K562 treated with DMSO at 1 percent for 24 hours (cell line): ENCODE results near the gene ZNF385D. TPM values are rescaled to one million over a fixed set of nuclear protein-coding genes. Genes with fewer than 3 reads are reported as not detected.

Experiments used
- total RNA-seq: library from RNA; unstranded; fragments of 300-600 nt; gene quantifications from 2 replicates; pipeline ENCODE4 v1.2.3, GENCODE V29; 2022; ENCODE audit warnings: low read depth; ENCODE audit not compliant: insufficient read depth

Gene ZNF385D
- total RNA-seq = 0.02 TPM in 1 of 2 replicates, not detected in the other

GRCh38 chr3:21750831-21751391, at the start of gene ZNF385D:
ZNF385D (minus strand) TSS chr3:21751210; CDS start chr3:21750916, 294 bp downstream.

